HG02763 (cell line): ENCODE results near the gene HOOK2.
A peak's percentile ranks its signal among the peaks of the same experiment; 100 is the strongest.

Experiments
- ATAC-seq: cut with Tn5 transposase; IDR thresholded peaks from one replicate; pipeline ENCODE4 v1.9.1; 2021; ENCODE audit warnings: mild to moderate bottlenecking, moderate library complexity; ENCODE audit not compliant: unreplicated experiment

HOOK2 gene

GRCh38 chr19:12783849-12784393, 8.6 kb upstream of the HOOK2 start:
- no peak for ATAC-seq

GRCh38 chr19:12783291-12783848, 8.0 kb upstream of the HOOK2 start:
- ATAC-seq = no peak

GRCh38 chr19:12782424-12783290, 7.3 kb upstream of the HOOK2 start:
- peak; percentile 56 for ATAC-seq

GRCh38 chr19:12782174-12782423, 6.7 kb upstream of the HOOK2 start:
- ATAC-seq = no peak

GRCh38 chr19:12779162-12779993, 4.0 kb upstream of the HOOK2 start:
- no peak for ATAC-seq

- ATAC-seq = no peak
These were observed 3.5 kb upstream of the HOOK2 start for GRCh38 chr19:12778905-12779161.

- ATAC-seq = no peak
These were observed 2.9 kb upstream of the HOOK2 start for GRCh38 chr19:12778017-12778904.

- peak; percentile 28 for ATAC-seq
These were observed 2.1 kb upstream of the HOOK2 start for GRCh38 chr19:12777217-12778016.

- no peak for ATAC-seq
These were observed 1.8 kb downstream of the HOOK2 start for GRCh38 chr19:12773571-12773970.

GRCh38 chr19:12772323-12772722, 3.0 kb downstream of the HOOK2 start:
- ATAC-seq = no peak

- no peak for ATAC-seq
These were observed 4.4 kb downstream of the HOOK2 start for GRCh38 chr19:12770922-12771321.

- ATAC-seq = no peak
These were observed 5.7 kb downstream of the HOOK2 start for GRCh38 chr19:12769689-12770088.

- ATAC-seq = no peak
These were observed 7.7 kb downstream of the HOOK2 start for GRCh38 chr19:12767666-12768065.

- ATAC-seq = no peak
These were observed 8.2 kb downstream of the HOOK2 start for GRCh38 chr19:12767150-12767549.

GRCh38 chr19:12766051-12766521, 9.3 kb downstream of the HOOK2 start:
- peak; percentile 53 for ATAC-seq

GRCh38 chr19:12764698-12765097, 10.7 kb downstream of the HOOK2 start:
- no peak for ATAC-seq

- no peak for ATAC-seq
These were observed 12.3 kb downstream of the HOOK2 start for GRCh38 chr19:12763100-12763499.

- ATAC-seq = no peak
These were observed 15.7 kb downstream of the HOOK2 start for GRCh38 chr19:12759686-12760085.

- ATAC-seq = no peak
These were observed 17.6 kb downstream of the HOOK2 start for GRCh38 chr19:12757544-12758274.
